HEK293 (cell line): ENCODE measurements around the gene NUP58.

ENCODE experiments used
- CTCF ChIA-PET: fragments of 350-600 bp; formaldehyde crosslinking; extraction: SDS; loops from one replicate; lab custom pipeline; 2021; ENCODE audit warnings: antibody characterized with exemption; lab: Yijun Ruan, JAX
- POLR2A ChIA-PET: fragments of 300-600 bp; formaldehyde crosslinking; extraction: SDS; loops from one replicate; lab custom pipeline; 2020; ENCODE audit warnings: antibody characterized with exemption, inconsistent platforms; lab: Yijun Ruan, JAX
- H3K27ac ChIP-seq: fragments of 200-500 bp; sonication (Bioruptor generic); 2 replicates; pipeline ENCODE4 v1.5.1; 2014; ENCODE audit warnings: low read depth, low read length, control low read depth, inconsistent platforms; ENCODE audit errors: extremely low read depth
- H3K36me3 ChIP-seq, 2 experiments: fragments of 200-500 bp in 1 of 2; sonication (Bioruptor generic) in 1 of 2; 1 replicate in 1 of 2; 2 replicates in 1 of 2; pipeline ENCODE4 v1.5.1; 2014 to 2017; ENCODE audit warnings: inconsistent platforms in 2 of 2, low read length in 2 of 2; ENCODE audit not compliant: control insufficient read depth in 2 of 2, insufficient read depth in 1 of 2
- H3K4me1 ChIP-seq: fragments of 200-500 bp; sonication (Bioruptor generic); 2 replicates; pipeline ENCODE4 v1.5.1; 2014; ENCODE audit warnings: mild to moderate bottlenecking, low read length, inconsistent platforms; ENCODE audit not compliant: control insufficient read depth, insufficient read depth
- H3K4me3 ChIP-seq: 2 replicates; pipeline ENCODE4 v1.5.1; 2011; ENCODE audit warnings: low read depth, mild to moderate bottlenecking, control low read depth, low read length, moderate library complexity
- H3K9me3 ChIP-seq: fragments of 200-500 bp; sonication (Bioruptor generic); 2 replicates; pipeline ENCODE4 v1.5.1; 2014; ENCODE audit warnings: low read depth, low read length, inconsistent platforms; ENCODE audit not compliant: control insufficient read depth, insufficient read depth
- BCL11A ChIP-seq: fragments of 450-650 bp; formaldehyde crosslinking; IDR thresholded peaks from 2 replicates; pipeline ENCODE4 v1.5.1; 2016; ENCODE audit warnings: low read depth, missing biosample characterization, missing genetic modification characterization
- EGR2 ChIP-seq: fragments of 450-650 bp; formaldehyde crosslinking; IDR thresholded peaks from 2 replicates; pipeline ENCODE4 v1.5.1; 2016; ENCODE audit warnings: low read depth, missing biosample characterization, missing genetic modification characterization
- KLF10 ChIP-seq: fragments of 450-650 bp; IDR thresholded peaks from 2 replicates; pipeline ENCODE4 v1.5.1; 2018; ENCODE audit warnings: missing biosample characterization, mild to moderate bottlenecking, missing genetic modification characterization
- ZEB2 ChIP-seq: fragments of 450-650 bp; formaldehyde crosslinking; IDR thresholded peaks from 2 replicates; pipeline ENCODE4 v1.5.1; 2016; ENCODE audit warnings: missing biosample characterization, missing genetic modification characterization
- ZFHX2 ChIP-seq: fragments of 450-650 bp; formaldehyde crosslinking; conservative IDR thresholded peaks from 2 replicates; pipeline ENCODE4 v1.5.1; 2016; ENCODE audit warnings: missing biosample characterization, missing genetic modification characterization
- ZNF114 ChIP-seq: fragments of 450-650 bp; formaldehyde crosslinking; IDR thresholded peaks from 2 replicates; pipeline ENCODE4 v1.5.0; 2017; ENCODE audit warnings: missing biosample characterization, missing genetic modification characterization
- ZNF132 ChIP-seq: fragments of 450-650 bp; formaldehyde crosslinking; IDR thresholded peaks from 2 replicates; pipeline ENCODE4 v1.5.1; 2017; ENCODE audit warnings: missing biosample characterization, missing genetic modification characterization, borderline replicate concordance
- ZNF133 ChIP-seq: fragments of 450-650 bp; formaldehyde crosslinking; IDR thresholded peaks from 2 replicates; pipeline ENCODE4 v1.5.1; 2016; ENCODE audit warnings: missing biosample characterization, missing genetic modification characterization
- ZNF433 ChIP-seq: fragments of 450-650 bp; formaldehyde crosslinking; IDR thresholded peaks from 2 replicates; pipeline ENCODE4 v1.5.1; 2016; ENCODE audit warnings: missing biosample characterization, missing genetic modification characterization, low read depth
- ZNF585B ChIP-seq: fragments of 450-650 bp; formaldehyde crosslinking; IDR thresholded peaks from 2 replicates; pipeline ENCODE4 v1.5.1; 2016; ENCODE audit warnings: missing biosample characterization, missing genetic modification characterization
- ZNF843 ChIP-seq: fragments of 450-650 bp; formaldehyde crosslinking; IDR thresholded peaks from 2 replicates; pipeline ENCODE4 v1.5.1; 2016; ENCODE audit warnings: missing biosample characterization, missing genetic modification characterization
- ZSCAN16 ChIP-seq: fragments of 450-650 bp; formaldehyde crosslinking; IDR thresholded peaks from 2 replicates; pipeline ENCODE4 v1.5.1; 2016; ENCODE audit warnings: missing biosample characterization, missing genetic modification characterization
- ZSCAN30 ChIP-seq: fragments of 450-650 bp; IDR thresholded peaks from 2 replicates; pipeline ENCODE4 v1.5.1; 2018; ENCODE audit warnings: missing biosample characterization, mild to moderate bottlenecking, missing genetic modification characterization, moderate library complexity
- TF ChIP-seq, protein P1 (sequence below): fragments of 450-650 bp; formaldehyde crosslinking; IDR thresholded peaks from 2 replicates; pipeline ENCODE4; 2016; ENCODE audit warnings: missing biosample characterization, missing genetic modification characterization
- TF ChIP-seq, protein P2 (sequence below): fragments of 450-650 bp; formaldehyde crosslinking; IDR thresholded peaks from 2 replicates; pipeline ENCODE4 v1.5.1; 2016; ENCODE audit warnings: missing biosample characterization, missing genetic modification characterization, low read depth
- TF ChIP-seq, protein P3 (sequence below): fragments of 450-650 bp; formaldehyde crosslinking; IDR thresholded peaks from 2 replicates; pipeline ENCODE4 v1.5.1; 2016; ENCODE audit warnings: missing biosample characterization, missing genetic modification characterization
- TF ChIP-seq, protein P4 (sequence below): fragments of 450-650 bp; IDR thresholded peaks from 2 replicates; pipeline ENCODE4 v1.5.1; 2018; ENCODE audit warnings: missing biosample characterization, mild to moderate bottlenecking, missing genetic modification characterization

Gene NUP58

DNA sequence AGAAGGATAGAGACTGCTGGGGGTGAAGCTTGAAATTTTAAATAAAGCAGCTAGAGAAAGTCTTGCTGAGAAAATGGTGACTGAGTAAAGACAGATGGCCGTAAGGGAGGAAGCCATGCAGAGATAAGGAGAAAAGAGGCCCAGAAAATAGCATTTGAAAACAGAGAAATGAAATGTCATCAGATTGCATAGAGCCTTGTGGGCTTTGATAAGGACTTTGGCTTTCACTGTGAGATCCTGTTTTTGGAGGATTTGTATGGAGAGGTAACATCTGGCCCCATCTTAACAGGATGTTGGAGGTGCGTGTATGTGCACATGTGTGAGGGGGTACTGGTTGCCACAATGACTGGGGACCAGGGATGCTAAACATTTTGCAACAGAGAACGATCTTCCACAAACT, 50.8 kb downstream of the NUP58 start:
- POLR2A ChIA-PET = no interaction called here
- CTCF ChIA-PET = no interaction called here

DNA sequence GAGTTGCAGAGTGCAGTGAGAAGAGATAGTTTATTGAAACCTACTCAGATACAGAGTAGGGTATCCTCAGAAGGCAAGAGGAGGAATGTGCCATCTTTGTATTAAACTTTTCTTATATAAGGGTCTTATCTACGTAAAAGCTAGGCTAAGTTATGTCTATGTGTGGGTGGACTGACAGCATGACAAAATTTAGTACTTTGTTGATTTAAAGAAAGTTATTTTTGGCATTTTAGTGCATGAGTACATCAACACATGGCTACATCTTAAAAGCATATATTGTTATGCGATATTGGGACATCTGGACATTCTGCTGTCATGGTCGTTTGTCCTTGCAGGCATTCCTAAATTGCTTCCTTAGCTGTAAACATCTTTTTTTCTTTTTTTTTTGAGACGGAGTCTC, 51.4 kb downstream of the NUP58 start:
- no peaks in the 10 kb centered on the region for H3K9me3 ChIP-seq
- CTCF ChIA-PET = interaction anchor here (0.6 kb wide), 1 partner anchor 385 kb away, joined by 3 read pairs; no protein-coding TSS in a partner anchor
- POLR2A ChIA-PET = no interaction called here
- H3K36me3 ChIP-seq = no peaks in the 10 kb centered on the region
- no peak for TF ChIP-seq ZNF585B (tag by site-specific recombination)
- TF ChIP-seq ZFHX2 = no peak
- no peak for TF ChIP-seq ZSCAN30
- TF ChIP-seq, protein P1, sequence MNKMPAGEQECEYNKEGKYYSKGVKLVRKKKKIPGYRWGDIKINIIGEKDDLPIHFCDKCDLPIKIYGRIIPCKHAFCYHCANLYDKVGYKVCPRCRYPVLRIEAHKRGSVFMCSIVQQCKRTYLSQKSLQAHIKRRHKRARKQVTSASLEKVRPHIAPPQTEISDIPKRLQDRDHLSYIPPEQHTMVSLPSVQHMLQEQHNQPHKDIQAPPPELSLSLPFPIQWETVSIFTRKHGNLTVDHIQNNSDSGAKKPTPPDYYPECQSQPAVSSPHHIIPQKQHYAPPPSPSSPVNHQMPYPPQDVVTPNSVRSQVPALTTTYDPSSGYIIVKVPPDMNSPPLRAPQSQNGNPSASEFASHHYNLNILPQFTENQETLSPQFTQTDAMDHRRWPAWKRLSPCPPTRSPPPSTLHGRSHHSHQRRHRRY (tag by site-specific recombination) = no peak
- TF ChIP-seq, protein P2, sequence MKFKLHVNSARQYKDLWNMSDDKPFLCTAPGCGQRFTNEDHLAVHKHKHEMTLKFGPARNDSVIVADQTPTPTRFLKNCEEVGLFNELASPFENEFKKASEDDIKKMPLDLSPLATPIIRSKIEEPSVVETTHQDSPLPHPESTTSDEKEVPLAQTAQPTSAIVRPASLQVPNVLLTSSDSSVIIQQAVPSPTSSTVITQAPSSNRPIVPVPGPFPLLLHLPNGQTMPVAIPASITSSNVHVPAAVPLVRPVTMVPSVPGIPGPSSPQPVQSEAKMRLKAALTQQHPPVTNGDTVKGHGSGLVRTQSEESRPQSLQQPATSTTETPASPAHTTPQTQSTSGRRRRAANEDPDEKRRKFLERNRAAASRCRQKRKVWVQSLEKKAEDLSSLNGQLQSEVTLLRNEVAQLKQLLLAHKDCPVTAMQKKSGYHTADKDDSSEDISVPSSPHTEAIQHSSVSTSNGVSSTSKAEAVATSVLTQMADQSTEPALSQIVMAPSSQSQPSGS (tag by site-specific recombination) = no peak
- TF ChIP-seq ZNF132 (tag by site-specific recombination) = no peak
- no peak for TF ChIP-seq ZNF433 (tag by site-specific recombination)
- TF ChIP-seq, protein P3, sequence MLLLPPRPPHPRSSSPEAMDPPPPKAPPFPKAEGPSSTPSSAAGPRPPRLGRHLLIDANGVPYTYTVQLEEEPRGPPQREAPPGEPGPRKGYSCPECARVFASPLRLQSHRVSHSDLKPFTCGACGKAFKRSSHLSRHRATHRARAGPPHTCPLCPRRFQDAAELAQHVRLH (tag by site-specific recombination) = no peak
- no peak for TF ChIP-seq BCL11A
- TF ChIP-seq, protein P4, sequence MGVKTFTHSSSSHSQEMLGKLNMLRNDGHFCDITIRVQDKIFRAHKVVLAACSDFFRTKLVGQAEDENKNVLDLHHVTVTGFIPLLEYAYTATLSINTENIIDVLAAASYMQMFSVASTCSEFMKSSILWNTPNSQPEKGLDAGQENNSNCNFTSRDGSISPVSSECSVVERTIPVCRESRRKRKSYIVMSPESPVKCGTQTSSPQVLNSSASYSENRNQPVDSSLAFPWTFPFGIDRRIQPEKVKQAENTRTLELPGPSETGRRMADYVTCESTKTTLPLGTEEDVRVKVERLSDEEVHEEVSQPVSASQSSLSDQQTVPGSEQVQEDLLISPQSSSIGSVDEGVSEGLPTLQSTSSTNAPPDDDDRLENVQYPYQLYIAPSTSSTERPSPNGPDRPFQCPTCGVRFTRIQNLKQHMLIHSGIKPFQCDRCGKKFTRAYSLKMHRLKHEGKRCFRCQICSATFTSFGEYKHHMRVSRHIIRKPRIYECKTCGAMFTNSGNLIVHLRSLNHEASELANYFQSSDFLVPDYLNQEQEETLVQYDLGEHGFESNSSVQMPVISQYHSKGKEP (tag by site-specific recombination) = no peak
- no peak overlapping the region for H3K4me3 ChIP-seq
- no peak overlapping the region for H3K27ac ChIP-seq
- no peaks in the 10 kb centered on the region for H3K4me1 ChIP-seq

More for the DNA sequence above, 50.8 kb downstream of the NUP58 start:
- TF ChIP-seq EGR2 = no peak
- TF ChIP-seq ZNF843 = no peak
- TF ChIP-seq, all 188 proteins: peak for 0
- Histone ChIP-seq H3K9me3 (no peaks in the 10 kb centered on the region), H3K27ac (no peak overlapping the region), H3K4me1 (no peaks in the 10 kb centered on the region), H3K4me3 (no peak overlapping the region), H3K36me3 (no peaks in the 10 kb centered on the region)

DNA sequence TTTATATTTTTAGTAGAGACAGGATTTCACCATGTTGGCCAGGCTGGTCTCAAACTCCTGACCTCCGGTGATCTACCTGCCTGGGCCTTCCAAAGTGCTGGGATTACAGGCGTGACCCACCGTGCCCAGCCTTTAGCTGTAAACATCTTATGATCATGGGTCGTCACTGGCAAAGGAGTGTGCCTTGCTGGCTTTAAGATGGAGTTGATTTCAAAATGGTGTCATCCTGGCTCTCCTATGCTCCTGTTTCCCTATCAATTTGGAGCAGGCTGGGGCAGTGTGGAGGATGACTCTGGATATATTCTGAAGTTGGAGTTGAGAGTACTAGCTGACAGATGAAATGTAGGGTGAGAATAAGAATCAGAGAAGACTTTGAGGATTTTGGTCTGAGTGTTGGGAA, 51.9 kb downstream of the NUP58 start:
- TF ChIP-seq ZNF114 (no peak), ZNF133 (tag by site-specific recombination) (no peak), KLF10 (no peak), ZSCAN16 (no peak), ZEB2 (no peak)
- H3K9me3 ChIP-seq = no peaks in the 10 kb centered on the region
- no peak overlapping the region for H3K4me3 ChIP-seq
- H3K27ac ChIP-seq = no peak overlapping the region
- ChIA-PET CTCF (interaction anchor here (0.6 kb wide), 1 partner anchor 386 kb away, joined by 3 read pairs; no protein-coding TSS in a partner anchor), POLR2A (no interaction called here)
- H3K36me3 ChIP-seq = no peaks in the 10 kb centered on the region
- no peaks in the 10 kb centered on the region for H3K4me1 ChIP-seq
